Fibroblast of lung (primary cell): ENCODE data around the gene PDCL3. TPM values are rescaled to one million over a fixed set of nuclear protein-coding genes. Genes with fewer than 3 reads are reported as not detected.

Experiments
- DNase-seq, 2 donors: peaks; one replicate each; pipeline versions ENCODE4 v3.0.0 to v3.0.0-alpha.2; 2010; ENCODE audit warnings: low read depth in 2 of 2
- H2AFZ ChIP-seq: 2 replicates; pipeline ENCODE4 v1.5.1; 2012; ENCODE audit warnings: low read length, control low read depth, inconsistent platforms
- H3K27ac ChIP-seq: 2 replicates; pipeline ENCODE4 v1.5.1; 2011; ENCODE audit warnings: low read length, control low read depth; ENCODE audit not compliant: insufficient read depth
- H3K27me3 ChIP-seq: 2 replicates; pipeline ENCODE4 v1.5.1; 2011; ENCODE audit warnings: mild to moderate bottlenecking, low read length; ENCODE audit not compliant: control insufficient read depth, insufficient read depth
- H3K36me3 ChIP-seq: 2 replicates; pipeline ENCODE4 v1.5.1; 2011; ENCODE audit warnings: low read length; ENCODE audit not compliant: control insufficient read depth, insufficient read depth
- H3K4me1 ChIP-seq: 2 replicates; pipeline ENCODE4 v1.5.1; 2011; ENCODE audit warnings: low read length; ENCODE audit not compliant: control insufficient read depth, insufficient read depth; ENCODE audit errors: extremely low read depth
- H3K4me2 ChIP-seq: 2 replicates; pipeline ENCODE4 v1.5.1; 2011; ENCODE audit warnings: low read length, control low read depth; ENCODE audit not compliant: insufficient read depth; ENCODE audit errors: extremely low read depth
- H3K4me3 ChIP-seq, 4 experiments: fragments of 200-600 bp in 1 of 4; sonication (generic) in 1 of 4; replicated peaks in 1 of 4; 2 replicates each; pipeline ENCODE4 v1.5.1; 2011 to 2016; ENCODE audit warnings: low read length in 4 of 4, low read depth in 3 of 4, mild to moderate bottlenecking in 3 of 4, control low read depth in 2 of 4, inconsistent platforms in 1 of 4, mixed read lengths in 1 of 4; ENCODE audit not compliant: insufficient read depth in 1 of 4; ENCODE audit errors: control extremely low read depth in 1 of 4
- H3K79me2 ChIP-seq: 2 replicates; pipeline ENCODE4 v1.5.1; 2012; ENCODE audit warnings: mild to moderate bottlenecking, low read length, inconsistent platforms; ENCODE audit not compliant: control insufficient read depth, insufficient read depth
- H3K9ac ChIP-seq: 2 replicates; pipeline ENCODE4 v1.5.1; 2011; ENCODE audit warnings: mild to moderate bottlenecking, low read length, control low read depth; ENCODE audit not compliant: insufficient read depth
- H3K9me3 ChIP-seq: 2 replicates; pipeline ENCODE4 v1.5.1; 2012; ENCODE audit warnings: low read depth, low read length; ENCODE audit not compliant: control insufficient read depth, insufficient read depth
- H4K20me1 ChIP-seq: 2 replicates; pipeline ENCODE4 v1.5.1; 2011; ENCODE audit warnings: low read length; ENCODE audit not compliant: control insufficient read depth, insufficient read depth; ENCODE audit errors: extremely low read depth
- EZH2 ChIP-seq: IDR thresholded peaks from 2 replicates; pipeline ENCODE4 v1.5.1; 2012; ENCODE audit warnings: low read length, control low read depth, mild to moderate bottlenecking; ENCODE audit errors: missing control alignments
- polyA plus RNA-seq, 2 donors: library from polyadenylated mRNA; depleted of rRNA in 1 of 2; stranded (reverse) in 1 of 2; unstranded in 1 of 2; fragments of >200 nt; gene quantifications; 2 replicates each; pipeline ENCODE4 v1.2.1, GENCODE V29; 2011 to 2012; ENCODE audit warnings: missing spikeins in 1 of 2
- total RNA-seq: library from RNA; depleted of rRNA; stranded (reverse); fragments of >200 nt; gene quantifications from 2 replicates; pipeline ENCODE4 v1.2.1, GENCODE V29; 2014
- TF ChIP-seq, protein P1 (sequence below), 2 donors: IDR thresholded peaks in 1 of 2; conservative IDR thresholded peaks in 1 of 2; 1 replicate in 1 of 2; 2 replicates in 1 of 2; pipeline ENCODE4 v1.5.1; 2011 to 2012; ENCODE audit warnings: low read length in 2 of 2, control low read depth in 1 of 2, inconsistent platforms in 1 of 2, low read depth in 1 of 2, mild to moderate bottlenecking in 1 of 2

Gene PDCL3
- total and polyA plus RNA-seq, 2 donors (not counting 1 experiment from before 2014, with no cell fraction given) = 11.4 to 29.0 TPM

DNA sequence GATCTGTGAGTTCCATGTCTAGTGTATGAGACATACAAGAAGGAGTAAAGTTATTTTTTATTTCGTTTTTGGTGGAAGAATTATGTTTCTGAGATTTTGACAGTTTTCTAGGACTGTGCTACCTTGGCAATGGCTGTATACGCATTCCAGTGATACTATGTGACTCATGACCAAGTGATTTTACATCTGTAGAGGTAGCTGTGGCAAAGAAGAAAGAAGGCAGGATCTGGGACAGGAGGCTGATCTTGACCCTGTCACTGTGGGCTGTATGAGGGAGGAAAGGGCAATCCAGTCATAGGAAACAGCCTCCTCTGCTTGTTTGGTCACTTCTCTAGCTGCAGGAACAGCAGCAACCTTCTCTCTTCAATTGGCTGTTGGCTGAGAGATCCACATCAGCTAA is 44.0 kb upstream of the PDCL3 start:
- H3K9me3 ChIP-seq = no peaks in the 10 kb centered on the region
- no peak overlapping the region for H2AFZ ChIP-seq
- H3K79me2 ChIP-seq = no peaks in the 10 kb centered on the region
- peak in 1 of 2 donors; percentile 25 for DNase-seq
- no peak overlapping the region for H3K27ac ChIP-seq
- H3K9ac ChIP-seq = no peak overlapping the region
- no peaks in the 10 kb centered on the region for H4K20me1 ChIP-seq
- no peak overlapping the region for H3K4me3 ChIP-seq
- H3K36me3 ChIP-seq = no peaks in the 10 kb centered on the region
- no peak overlapping the region for H3K4me2 ChIP-seq
- no peaks in the 10 kb centered on the region for H3K27me3 ChIP-seq
- TF ChIP-seq, protein P1, sequence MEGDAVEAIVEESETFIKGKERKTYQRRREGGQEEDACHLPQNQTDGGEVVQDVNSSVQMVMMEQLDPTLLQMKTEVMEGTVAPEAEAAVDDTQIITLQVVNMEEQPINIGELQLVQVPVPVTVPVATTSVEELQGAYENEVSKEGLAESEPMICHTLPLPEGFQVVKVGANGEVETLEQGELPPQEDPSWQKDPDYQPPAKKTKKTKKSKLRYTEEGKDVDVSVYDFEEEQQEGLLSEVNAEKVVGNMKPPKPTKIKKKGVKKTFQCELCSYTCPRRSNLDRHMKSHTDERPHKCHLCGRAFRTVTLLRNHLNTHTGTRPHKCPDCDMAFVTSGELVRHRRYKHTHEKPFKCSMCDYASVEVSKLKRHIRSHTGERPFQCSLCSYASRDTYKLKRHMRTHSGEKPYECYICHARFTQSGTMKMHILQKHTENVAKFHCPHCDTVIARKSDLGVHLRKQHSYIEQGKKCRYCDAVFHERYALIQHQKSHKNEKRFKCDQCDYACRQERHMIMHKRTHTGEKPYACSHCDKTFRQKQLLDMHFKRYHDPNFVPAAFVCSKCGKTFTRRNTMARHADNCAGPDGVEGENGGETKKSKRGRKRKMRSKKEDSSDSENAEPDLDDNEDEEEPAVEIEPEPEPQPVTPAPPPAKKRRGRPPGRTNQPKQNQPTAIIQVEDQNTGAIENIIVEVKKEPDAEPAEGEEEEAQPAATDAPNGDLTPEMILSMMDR (conservative IDR thresholded peaks at IDR 0.05 in 1 of 2, IDR thresholded peaks at IDR 0.05 in 1 of 2; ENCODE audit: low read depth in 1 of 2, low read length in 2 of 2) = no peak
- TF ChIP-seq EZH2 = no peak
- H3K4me1 ChIP-seq = no peaks in the 10 kb centered on the region

DNA sequence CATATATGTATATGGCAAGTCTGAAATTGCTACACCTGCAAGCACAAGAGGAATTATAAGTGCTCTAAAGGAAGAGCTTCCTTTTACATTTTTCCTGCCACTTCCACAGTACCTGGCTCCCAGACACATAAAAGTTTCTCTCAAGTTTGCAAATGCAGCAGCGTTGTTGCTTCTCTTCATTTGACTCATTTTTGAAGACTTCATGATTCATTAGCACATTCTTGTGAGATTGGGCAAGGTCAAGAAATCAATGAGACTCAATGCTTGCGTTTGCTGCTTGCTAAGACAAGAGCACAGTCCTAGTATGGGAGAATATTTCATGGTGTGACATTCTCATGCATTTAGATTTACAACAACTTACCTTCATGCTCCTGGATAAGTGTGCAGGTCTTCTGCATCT is 42.6 kb upstream of the PDCL3 start:
- no peaks in the 10 kb centered on the region for H3K9me3 ChIP-seq
- H3K27ac ChIP-seq = no peak overlapping the region
- TF ChIP-seq, protein P1 (conservative IDR thresholded peaks at IDR 0.05 in 1 of 2, IDR thresholded peaks at IDR 0.05 in 1 of 2; ENCODE audit: low read depth in 1 of 2, low read length in 2 of 2) = no peak
- no peak for TF ChIP-seq EZH2
- H3K79me2 ChIP-seq = no peaks in the 10 kb centered on the region
- no peak overlapping the region for H3K4me3 ChIP-seq
- no peaks in the 10 kb centered on the region for H3K36me3 ChIP-seq
- peak in 1 of 2 donors; percentile 13 for DNase-seq
- H3K27me3 ChIP-seq = no peaks in the 10 kb centered on the region
- H2AFZ ChIP-seq = no peak overlapping the region
- no peaks in the 10 kb centered on the region for H4K20me1 ChIP-seq
- H3K4me2 ChIP-seq = no peak overlapping the region
- H3K9ac ChIP-seq = no peak overlapping the region
- H3K4me1 ChIP-seq = no peaks in the 10 kb centered on the region

DNA sequence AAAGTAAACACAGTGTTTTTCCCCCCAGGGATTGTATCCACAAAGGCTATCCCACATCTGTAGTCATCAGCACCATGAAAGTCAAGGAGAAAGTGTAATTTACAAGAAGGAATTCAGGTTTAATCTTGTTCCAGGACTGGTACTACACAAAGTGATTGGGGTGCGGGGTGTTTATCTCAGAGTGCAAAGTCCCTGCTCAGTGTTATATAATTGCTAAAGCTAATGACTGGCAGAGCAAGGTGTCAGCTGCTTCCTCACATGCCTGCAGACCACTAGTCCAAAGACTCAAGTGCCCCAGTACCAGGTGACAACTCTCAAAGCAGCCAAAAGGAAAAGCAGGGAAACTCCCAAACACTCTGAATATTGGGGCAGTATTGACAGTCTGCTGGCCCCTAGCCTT is 40.4 kb upstream of the PDCL3 start:
- DNase-seq = no peak
- TF ChIP-seq, protein P1 (conservative IDR thresholded peaks at IDR 0.05 in 1 of 2, IDR thresholded peaks at IDR 0.05 in 1 of 2; ENCODE audit: low read depth in 1 of 2, low read length in 2 of 2) = no peak
- no peak for TF ChIP-seq EZH2
- Histone ChIP-seq H3K79me2 (no peaks in the 10 kb centered on the region), H3K27ac (no peak overlapping the region), H3K4me2 (no peak overlapping the region), H2AFZ (no peak overlapping the region), H3K36me3 (no peaks in the 10 kb centered on the region), H3K9ac (no peak overlapping the region), H3K9me3 (no peaks in the 10 kb centered on the region), H3K4me3 (no peak overlapping the region), H3K4me1 (no peaks in the 10 kb centered on the region), H4K20me1 (no peaks in the 10 kb centered on the region), H3K27me3 (no peaks in the 10 kb centered on the region)
